Activated CD8-positive, alpha-beta T cell treated with anti-CD3 and anti-CD28 coated beads for 36 hours (primary cell): ENCODE data around the gene ARSK. TPM values are rescaled to one million over a fixed set of nuclear protein-coding genes. Genes with fewer than 3 reads are reported as not detected.

ENCODE experiments used
- ATAC-seq: fragments of 200-7000 bp; cut with Tn5 transposase; one replicate; pipeline ENCODE4 v1.10.0; 2021; ENCODE audit warnings: mild to moderate bottlenecking, moderate library complexity
- CTCF ChIA-PET: fragments of 350-600 bp; sonication (Branson Sonifier 250); formaldehyde crosslinking; loops from one replicate; lab custom pipeline; 2021; ENCODE audit warnings: antibody characterized with exemption; lab: Charles Lee
- POLR2A ChIA-PET: fragments of 350-600 bp; sonication (Branson Sonifier 250); formaldehyde crosslinking; loops from one replicate; lab custom pipeline; 2021; ENCODE audit warnings: antibody characterized with exemption; lab: Charles Lee
- DNase-seq: peaks from one replicate; pipeline ENCODE4 v3.0.0-alpha.2; 2020
- H3K27ac Mint-ChIP-seq: one replicate; pipeline ENCODE4 v1.8.0; 2021; ENCODE audit warnings: mild to moderate bottlenecking, mixed read lengths
- H3K27me3 Mint-ChIP-seq: one replicate; pipeline ENCODE4 v1.8.0; 2021; ENCODE audit warnings: mixed read lengths
- H3K36me3 Mint-ChIP-seq: one replicate; pipeline ENCODE4 v1.8.0; 2021; ENCODE audit warnings: low read depth, mixed read lengths
- H3K4me1 Mint-ChIP-seq: one replicate; pipeline ENCODE4 v1.8.0; 2021; ENCODE audit warnings: low read depth, mixed read lengths
- H3K4me3 Mint-ChIP-seq: one replicate; pipeline ENCODE4 v1.8.0; 2021; ENCODE audit warnings: mild to moderate bottlenecking, moderate library complexity, mixed read lengths
- H3K9me3 Mint-ChIP-seq: one replicate; pipeline ENCODE4 v1.8.0; 2021; ENCODE audit warnings: mixed read lengths
- CTCF ChIP-seq: fragments of 200-600 bp; IDR thresholded peaks from one replicate; pipeline ENCODE4 v1.8.0; 2022; ENCODE audit warnings: antibody characterized with exemption, mild to moderate bottlenecking
- intact Hi-C: fragments of 100-400 bp; cut with micrococcal nuclease; formaldehyde crosslinking; loops from one replicate; pipeline ENCODE4 v1.10.0; 2022
- total RNA-seq, 2 experiments: library from RNA; stranded (reverse); gene quantifications; one replicate each; pipeline ENCODE4 v1.2.3, GENCODE V29; 2021

The ARSK gene
- total RNA-seq, 2 experiments from 2014 or later, result 4.9 to 5.0 TPM

GRCh38 chr5:95609711-95610110 is 54.8 kb downstream of the ARSK start:
- POLR2A ChIA-PET, result no interaction called here
- TF ChIP-seq CTCF, result no peak
- Mint-ChIP-seq H3K9me3 (peaks cover 13% of the 10 kb centered on the region), H3K36me3 (peaks cover 13% of the 10 kb centered on the region), H3K4me1 (peaks cover 9% of the 10 kb centered on the region), H3K27ac (no peak overlapping the region), H3K4me3 (no peak overlapping the region), H3K27me3 (no peaks in the 10 kb centered on the region)
- DNase-seq (no peak), ATAC-seq (no peak)
- CTCF ChIA-PET, result no interaction called here
- intact Hi-C loops, result no loop called here

GRCh38 chr5:95610546-95610945 is 55.6 kb downstream of the ARSK start:
- intact Hi-C loops, result no loop called here
- Mint-ChIP-seq H3K36me3 (peaks cover 16% of the 10 kb centered on the region), H3K27ac (no peak overlapping the region), H3K27me3 (no peaks in the 10 kb centered on the region), H3K9me3 (peaks cover 13% of the 10 kb centered on the region), H3K4me3 (no peak overlapping the region), H3K4me1 (peaks cover 17% of the 10 kb centered on the region)
- TF ChIP-seq CTCF, result no peak
- ATAC-seq, result no peak
- ChIA-PET CTCF (no interaction called here), POLR2A (interaction anchor here (0.5 kb wide), 1 partner anchor 146 kb away, joined by 3 read pairs; no protein-coding TSS in a partner anchor)
- DNase-seq, result no peak

- peaks cover 17% of the 10 kb centered on the region for H3K4me1 Mint-ChIP-seq
- peaks cover 16% of the 10 kb centered on the region for H3K36me3 Mint-ChIP-seq
- DNase-seq (no peak), ATAC-seq (no peak)
- TF ChIP-seq CTCF, result no peak
- ChIA-PET CTCF (interaction anchor here (1.7 kb wide), 1 partner anchor 11 kb away, joined by 4 read pairs; no protein-coding TSS in a partner anchor), POLR2A (no interaction called here)
- no peak overlapping the region for H3K4me3 Mint-ChIP-seq
- peaks cover 13% of the 10 kb centered on the region for H3K9me3 Mint-ChIP-seq
- no peaks in the 10 kb centered on the region for H3K27me3 Mint-ChIP-seq
- no peak overlapping the region for H3K27ac Mint-ChIP-seq
- intact Hi-C loops, result no loop called here
Measured at GRCh38 chr5:95611396-95611795, 56.5 kb downstream of the ARSK start.

GRCh38 chr5:95613514-95613913 is 58.6 kb downstream of the ARSK start:
- Mint-ChIP-seq H3K4me1 (peaks cover 23% of the 10 kb centered on the region), H3K36me3 (peaks cover 16% of the 10 kb centered on the region), H3K27me3 (no peaks in the 10 kb centered on the region), H3K9me3 (peaks cover 13% of the 10 kb centered on the region), H3K27ac (no peak overlapping the region), H3K4me3 (no peak overlapping the region)
- intact Hi-C loops, result no loop called here
- ChIA-PET POLR2A (no interaction called here), CTCF (no interaction called here)
- no peak for TF ChIP-seq CTCF
- DNase-seq, result no peak
- ATAC-seq, result no peak

- ChIA-PET CTCF (no interaction called here), POLR2A (interaction anchor here (0.9 kb wide), 1 partner anchor 60 kb away, joined by 3 read pairs; the partner anchor contains the start of gene ARSK)
- no peak overlapping the region for H3K4me3 Mint-ChIP-seq
- no peak for ATAC-seq
- intact Hi-C loops, result no loop called here
- TF ChIP-seq CTCF, result no peak
- peaks cover 13% of the 10 kb centered on the region for H3K9me3 Mint-ChIP-seq
- H3K27me3 Mint-ChIP-seq, result no peaks in the 10 kb centered on the region
- no peak overlapping the region for H3K27ac Mint-ChIP-seq
- peaks cover 16% of the 10 kb centered on the region for H3K36me3 Mint-ChIP-seq
- DNase-seq, result no peak
- H3K4me1 Mint-ChIP-seq, result peaks cover 37% of the 10 kb centered on the region
Measured at GRCh38 chr5:95615164-95615467, 60.2 kb downstream of the ARSK start.
